Psoas muscle (tissue), 8 donors: ENCODE data around the gene RIMS3. TPM values are rescaled to one million over a fixed set of nuclear protein-coding genes. Genes with fewer than 3 reads are reported as not detected.
"Not testable (repeated sequence)": the region's sequence is repeated elsewhere in the genome, so short reads cannot be mapped to it uniquely, and the experiment has no call there.

Experiments used
- ATAC-seq, 4 donors: fragments of 200-7000 bp; cut with Tn5 transposase; one replicate each; pipeline ENCODE4 v1.9.1; 2020; ENCODE audit warnings: moderate library complexity in 3 of 4, mild to moderate bottlenecking in 2 of 4
- DNase-seq, 2 donors: peaks; one replicate each; pipeline ENCODE4 v3.0.0-alpha.2; 2020
- H3K27ac ChIP-seq: fragments of 200-600 bp; one replicate; pipeline ENCODE4 v1.8.0; 2022
- H3K27me3 ChIP-seq, 3 donors: fragments of 200-600 bp in 1 of 3; one replicate each; pipeline versions ENCODE4 v1.6.1 to v1.8.0; 2013 to 2022; ENCODE audit warnings: low read length in 2 of 3, mild to moderate bottlenecking in 2 of 3, moderate library complexity in 1 of 3; ENCODE audit not compliant: insufficient read depth in 3 of 3
- H3K36me3 ChIP-seq, 2 donors: fragments of 200-600 bp in 1 of 2; one replicate each; pipeline versions ENCODE4 v1.6.1 to v1.8.0; 2013 to 2022; ENCODE audit warnings: low read depth in 1 of 2, mild to moderate bottlenecking in 1 of 2, moderate library complexity in 1 of 2; ENCODE audit not compliant: insufficient read depth in 1 of 2
- H3K4me1 ChIP-seq: fragments of 200-600 bp; one replicate; pipeline ENCODE4 v1.8.0; 2022
- H3K4me3 ChIP-seq: fragments of 200-600 bp; one replicate; pipeline ENCODE4 v1.8.0; 2022; ENCODE audit warnings: mild to moderate bottlenecking
- H3K9me3 ChIP-seq: fragments of 200-600 bp; one replicate; pipeline ENCODE4 v1.8.0; 2022
- CTCF ChIP-seq: fragments of 200-600 bp; IDR thresholded peaks from one replicate; pipeline ENCODE4 v1.8.0; 2022; ENCODE audit warnings: antibody characterized with exemption
- WGBS, 3 donors: extraction: QIAGEN DNeasy Blood & Tissue Kit; methylation state at CpG; one replicate each; pipeline versions ENCODE4 v1.1.6 to v1.1.7; 2013; 5-methylcytosine and 5-hydroxymethylcytosine counted together
- intact Hi-C, 2 donors: fragments of 100-400 bp; cut with DNase I; formaldehyde crosslinking; loops; one replicate each; pipeline versions ENCODE4 v1.11.0 to v1.14.2; 2022
- polyA plus RNA-seq, 3 donors: library from polyadenylated mRNA; stranded (reverse); fragments of 200-250 nt; gene quantifications; one replicate each; pipeline ENCODE4 v1.2.3, GENCODE V29; 2013
- total RNA-seq, 4 donors: library from RNA; stranded (reverse); fragmentation: NEBNext Ultra II Directional in 2 of 4; extraction: Animal tissue kit (Norgen Biotek cat#: 25700) in 2 of 4; gene quantifications; one replicate each; pipeline versions ENCODE4 v1.2.1 to v1.2.4, GENCODE V29; 2021 to 2023
- donor health status: healthy with polysubstance abuse.
- donor health status: DM: no; HTN: no; CAD: no; lungs with moderate emphysema.
- donor health status: Bipolar disorder and iron deficiency.
- donor health status: healthy.
- donor health status: DM: yes; HTN: yes; CAD: no.
- donor health status: DM: no; HTN: no; CAD: no.
- donor health status: DM: no; HTN: no; CAD: no.
- donor health status: DM: yes; HTN: yes; CAD: no.

Gene RIMS3
- total and polyA plus RNA-seq, 7 donors: 0.07 to 0.42 (median 0.31) TPM

GRCh38 chr1:40633931-40634376 lies 31.5 kb downstream of the RIMS3 start:
- WGBS, 3 donors: 64 to 67% (median 64%) methylated on average over 2 of the region's 2 CpGs
- intact Hi-C loops: no loop called here
- no peaks in the 10 kb centered on the region for H3K9me3 ChIP-seq
- no peaks in the 10 kb centered on the region for H3K4me1 ChIP-seq
- ATAC-seq (no peak), DNase-seq (peak in 1 of 2 donors; percentile 42)
- H3K36me3 ChIP-seq: no peaks in the 10 kb centered on the region
- H3K4me3 ChIP-seq: no peak overlapping the region
- no peak overlapping the region for H3K27ac ChIP-seq
- no peaks in the 10 kb centered on the region for H3K27me3 ChIP-seq
- no peak for TF ChIP-seq CTCF

GRCh38 chr1:40633523-40633922 lies 32.0 kb downstream of the RIMS3 start:
- no peaks in the 10 kb centered on the region for H3K27me3 ChIP-seq
- peak in 1 of 4 donors; percentile 40 for ATAC-seq
- DNase-seq: no peak
- intact Hi-C loops: no loop called here
- H3K9me3 ChIP-seq: no peaks in the 10 kb centered on the region
- H3K4me3 ChIP-seq: no peak overlapping the region
- TF ChIP-seq CTCF: no peak
- H3K36me3 ChIP-seq: no peaks in the 10 kb centered on the region
- no peaks in the 10 kb centered on the region for H3K4me1 ChIP-seq
- H3K27ac ChIP-seq: no peak overlapping the region

GRCh38 chr1:40630488-40631223 lies 34.8 kb downstream of the RIMS3 start:
- DNase-seq (no peak), ATAC-seq (peak; percentile 64 to 73 (median 72))
- Histone ChIP-seq H3K27ac (no peak overlapping the region), H3K27me3 (no peaks in the 10 kb centered on the region), H3K9me3 (no peaks in the 10 kb centered on the region), H3K4me3 (no peak overlapping the region), H3K4me1 (no peaks in the 10 kb centered on the region), H3K36me3 (no peaks in the 10 kb centered on the region)
- 59 to 64% (median 62%) methylated on average over 7 of the region's 7 CpGs for WGBS, 3 donors
- TF ChIP-seq CTCF: peak; percentile 49
- intact Hi-C loops: no loop called here

- not testable (repeated sequence) for H3K9me3 ChIP-seq, H3K4me1 ChIP-seq, H3K36me3 ChIP-seq, ATAC-seq, DNase-seq, H3K27me3 ChIP-seq, H3K27ac ChIP-seq, H3K4me3 ChIP-seq
- WGBS, 3 donors: 82 to 88% (median 88%) methylated on average over 4 of the region's 4 CpGs
- intact Hi-C loops: loop anchor here (5.0 to 10.0 kb wide), 3 partner anchors 38 to 218 kb away; partner anchors contain the start of gene RIMS3 (in 1 of the 2)
Measured at GRCh38 chr1:40629546-40629945, 35.9 kb downstream of the RIMS3 start.

GRCh38 chr1:40628903-40629292 lies 36.6 kb downstream of the RIMS3 start:
- ATAC-seq (no peak), DNase-seq (no peak)
- Histone ChIP-seq H3K36me3 (no peaks in the 10 kb centered on the region), H3K4me1 (no peaks in the 10 kb centered on the region), H3K9me3 (no peaks in the 10 kb centered on the region), H3K27me3 (no peaks in the 10 kb centered on the region), H3K4me3 (no peak overlapping the region), H3K27ac (no peak overlapping the region)
- TF ChIP-seq CTCF: no peak
- intact Hi-C loops: loop anchor here (5.0 to 10.0 kb wide), 3 partner anchors 38 to 218 kb away; partner anchors contain the start of gene RIMS3 (in 1 of the 2)
- WGBS, 3 donors: 91 to 96% (median 91%) methylated on average over 2 of the region's 2 CpGs
